GM10248 (cell line): ENCODE measurements around the gene MYLK4.

Source experiments
- CTCF ChIA-PET: fragments of 300-600 bp; sonication (Branson Sonifier 250); formaldehyde crosslinking; extraction: SDS; loops from one replicate; lab custom pipeline; 2021; ENCODE audit warnings: antibody characterized with exemption; lab: Yijun Ruan, JAX
- POLR2A ChIA-PET: fragments of 350-650 bp; sonication (Branson Sonifier 250); formaldehyde crosslinking; extraction: SDS; loops from one replicate; lab custom pipeline; 2020; ENCODE audit warnings: antibody characterized with exemption; lab: Yijun Ruan, JAX
- DNase-seq: peaks from one replicate; pipeline ENCODE4 v3.0.0; 2012; ENCODE audit errors: extremely low spot score
- CTCF ChIP-seq: IDR thresholded peaks from 2 replicates; pipeline ENCODE4 v1.5.1; 2012; ENCODE audit warnings: mild to moderate bottlenecking, low read depth; ENCODE audit errors: extremely low read depth, missing control alignments, control extremely low read depth

Gene MYLK4

GRCh38 chr6:2669067-2669700 lies 81.5 kb downstream of the MYLK4 start:
- ChIA-PET CTCF (no interaction called here), POLR2A (no interaction called here)
- TF ChIP-seq CTCF = no peak
- DNase-seq = no peak

GRCh38 chr6:2667617-2668016 lies 83.1 kb downstream of the MYLK4 start:
- CTCF ChIA-PET = interaction anchor here (1.2 to 1.5 kb wide), 2 partner anchors 33 to 475 kb away, joined by 3 read pairs; no protein-coding TSS in a partner anchor
- no peak for TF ChIP-seq CTCF
- no peak for DNase-seq
- POLR2A ChIA-PET = no interaction called here

GRCh38 chr6:2666906-2667575 lies 83.7 kb downstream of the MYLK4 start:
- no peak for TF ChIP-seq CTCF
- no peak for DNase-seq
- ChIA-PET CTCF (interaction anchor here (1.0 to 1.5 kb wide), 3 partner anchors 8 to 475 kb away, joined by 3 read pairs; no protein-coding TSS in a partner anchor), POLR2A (no interaction called here)

GRCh38 chr6:2665146-2666070 lies 85.3 kb downstream of the MYLK4 start:
- CTCF ChIA-PET = interaction anchor here (1.0 kb wide), 1 partner anchor 30 kb away, joined by 3 read pairs; no protein-coding TSS in a partner anchor
- TF ChIP-seq CTCF = no peak
- no peak for DNase-seq
- POLR2A ChIA-PET = no interaction called here

GRCh38 chr6:2663123-2663522 lies 87.6 kb downstream of the MYLK4 start:
- TF ChIP-seq CTCF = no peak
- no peak for DNase-seq
- POLR2A ChIA-PET = no interaction called here
- CTCF ChIA-PET = no interaction called here

- TF ChIP-seq CTCF = no peak
- POLR2A ChIA-PET = no interaction called here
- no peak for DNase-seq
- CTCF ChIA-PET = interaction anchor here (1.2 to 1.7 kb wide), 3 partner anchors 26 to 28 kb away, joined by 3 to 10 read pairs (median 3); no protein-coding TSS in a partner anchor
These were observed 89.1 kb downstream of the MYLK4 start for GRCh38 chr6:2661651-2662050.
